Neural cell (in vitro differentiated cells): ENCODE results near the gene STX8. TPM values are rescaled to one million over a fixed set of nuclear protein-coding genes. Genes with fewer than 3 reads are reported as not detected.

ENCODE experiments used
- H2AFZ ChIP-seq: fragments of 200-600, 300-800 bp; sonication (generic), shearing (Covaris generic); 2 replicates; pipeline ENCODE4 v1.6.0; 2014; ENCODE audit warnings: low read depth, mild to moderate bottlenecking, antibody characterized with exemption, low read length, moderate library complexity
- H3F3A ChIP-seq: fragments of 200-600 bp; shearing (Covaris generic); 2 replicates; pipeline ENCODE4 v1.6.1; 2016; ENCODE audit warnings: mild to moderate bottlenecking, moderate library complexity, mixed read lengths, antibody characterized with exemption, low read length; ENCODE audit not compliant: insufficient read depth, poor library complexity, severe bottlenecking
- H3K27ac ChIP-seq: fragments of 200-600, 300-800 bp; sonication (generic), shearing (Covaris generic); 2 replicates; pipeline ENCODE4 v1.5.1; 2014; ENCODE audit warnings: mild to moderate bottlenecking, low read length, moderate library complexity
- H3K27me3 ChIP-seq: fragments of 300-800, 200-600 bp; sonication (generic), shearing (Covaris generic); 2 replicates; pipeline ENCODE4 v1.6.0; 2014; ENCODE audit warnings: mild to moderate bottlenecking, low read depth, low read length, moderate library complexity; ENCODE audit not compliant: insufficient read depth
- H3K36me3 ChIP-seq: fragments of 300-800, 200-600 bp; sonication (generic), shearing (Covaris generic); 2 replicates; pipeline ENCODE4 v1.5.1; 2014; ENCODE audit warnings: mild to moderate bottlenecking, antibody characterized with exemption, low read length, moderate library complexity; ENCODE audit not compliant: insufficient read depth
- H3K4me2 ChIP-seq: fragments of 300-800, 200-600 bp; sonication (generic), shearing (Covaris generic); 2 replicates; pipeline ENCODE4 v1.6.0; 2014; ENCODE audit warnings: mild to moderate bottlenecking, low read length
- H3K4me3 ChIP-seq: fragments of 300-800, 200-600 bp; sonication (generic), shearing (Covaris generic); 2 replicates; pipeline ENCODE4 v1.5.1; 2014; ENCODE audit warnings: mild to moderate bottlenecking, low read length, moderate library complexity
- H3K79me2 ChIP-seq: fragments of 200-600 bp; shearing (Covaris generic); replicated peaks from 2 replicates; pipeline ENCODE4 v1.6.0; 2014; ENCODE audit warnings: mild to moderate bottlenecking, low read length, moderate library complexity; ENCODE audit not compliant: insufficient read depth
- H3K9ac ChIP-seq: fragments of 300-800, 200-600 bp; sonication (generic), shearing (Covaris generic); 2 replicates; pipeline ENCODE4 v1.6.1; 2016; ENCODE audit warnings: mild to moderate bottlenecking, low read length, mixed read lengths
- H3K9me2 ChIP-seq: fragments of 200-600 bp; shearing (Covaris generic); 2 replicates; pipeline ENCODE4 v1.6.1; 2016; ENCODE audit warnings: mild to moderate bottlenecking, low read length, mixed read lengths; ENCODE audit not compliant: insufficient read depth
- H3K9me3 ChIP-seq: fragments of 200-600, 300-800 bp; sonication (generic), shearing (Covaris generic); 2 replicates; pipeline ENCODE4 v1.6.1; 2016; ENCODE audit warnings: mild to moderate bottlenecking, mixed run types, low read length, moderate library complexity, mixed read lengths
- H4K20me1 ChIP-seq: fragments of 200-600 bp; shearing (Covaris generic); 2 replicates; pipeline ENCODE4 v1.6.1; 2016; ENCODE audit warnings: mild to moderate bottlenecking, mixed run types; ENCODE audit not compliant: insufficient read depth
- CTCF ChIP-seq: fragments of 450-650 bp; IDR thresholded peaks from 2 replicates; pipeline ENCODE4 v1.5.1; 2014; ENCODE audit warnings: antibody characterized with exemption, mild to moderate bottlenecking, moderate library complexity; ENCODE audit not compliant: poor library complexity, severe bottlenecking
- EP300 ChIP-seq: fragments of 450-650 bp; conservative IDR thresholded peaks from 2 replicates; pipeline ENCODE4 v1.6.1; 2014; ENCODE audit warnings: antibody characterized with exemption, mild to moderate bottlenecking, moderate library complexity; ENCODE audit not compliant: poor library complexity, severe bottlenecking
- EZH2 ChIP-seq: fragments of 200-600, 300-800 bp; shearing (Covaris generic), sonication (generic); IDR thresholded peaks from 2 replicates; pipeline ENCODE4 v1.6.1; 2014; ENCODE audit warnings: antibody characterized with exemption, low read length, borderline replicate concordance, mild to moderate bottlenecking; ENCODE audit not compliant: insufficient read depth, poor library complexity, severe bottlenecking
- MXI1 ChIP-seq: fragments of 450-650 bp; conservative IDR thresholded peaks from 2 replicates; pipeline ENCODE4 v1.6.1; 2014; ENCODE audit warnings: antibody characterized with exemption, mild to moderate bottlenecking; ENCODE audit not compliant: poor library complexity, severe bottlenecking
- POLR2AphosphoS5 ChIP-seq: IDR thresholded peaks from 2 replicates; pipeline ENCODE4 v1.6.1; 2012
- RAD21 ChIP-seq: fragments of 450-650 bp; conservative IDR thresholded peaks from 2 replicates; pipeline ENCODE4 v1.6.1; 2014; ENCODE audit warnings: antibody characterized with exemption, mild to moderate bottlenecking, moderate library complexity
- REST ChIP-seq: IDR thresholded peaks from 2 replicates; pipeline ENCODE4 v1.6.1; 2012; ENCODE audit warnings: borderline replicate concordance
- SMC3 ChIP-seq: fragments of 450-650 bp; conservative IDR thresholded peaks from 2 replicates; pipeline ENCODE4 v1.6.1; 2014; ENCODE audit warnings: antibody characterized with exemption, mild to moderate bottlenecking, moderate library complexity; ENCODE audit not compliant: poor library complexity
- TAF1 ChIP-seq: IDR thresholded peaks from 2 replicates; pipeline ENCODE4 v1.6.1; 2012; ENCODE audit warnings: low read depth
- polyA plus RNA-seq: library from polyadenylated mRNA; depleted of rRNA; stranded (reverse); fragments of >200 nt; gene quantifications from 2 replicates; pipeline ENCODE4 v1.2.3, GENCODE V29; 2014

Gene STX8
- polyA plus RNA-seq, 1 donor from 2014 or later = 100 TPM

- Histone ChIP-seq H3K9ac (no peak overlapping the region), H3K4me2 (no peak overlapping the region), H4K20me1 (no peaks in the 10 kb centered on the region), H3K27ac (no peak overlapping the region), H3K36me3 (no peaks in the 10 kb centered on the region), H3K4me3 (no peak overlapping the region), H3K27me3 (no peaks in the 10 kb centered on the region), H3K79me2 (no peaks in the 10 kb centered on the region), H3K9me3 (no peaks in the 10 kb centered on the region), H3F3A (no peaks in the 10 kb centered on the region), H3K9me2 (no peaks in the 10 kb centered on the region), H2AFZ (no peak overlapping the region)
- no peak for TF ChIP-seq EP300
- no peak for TF ChIP-seq MXI1
- TF ChIP-seq POLR2AphosphoS5 = no peak
- TF ChIP-seq RAD21 = no peak
- TF ChIP-seq REST = no peak
- no peak for TF ChIP-seq EZH2
- TF ChIP-seq SMC3 = no peak
- TF ChIP-seq TAF1 = no peak
- no peak for TF ChIP-seq CTCF
These were observed 291.7 kb downstream of the STX8 start for GRCh38 chr17:9283909-9284308.

DNA sequence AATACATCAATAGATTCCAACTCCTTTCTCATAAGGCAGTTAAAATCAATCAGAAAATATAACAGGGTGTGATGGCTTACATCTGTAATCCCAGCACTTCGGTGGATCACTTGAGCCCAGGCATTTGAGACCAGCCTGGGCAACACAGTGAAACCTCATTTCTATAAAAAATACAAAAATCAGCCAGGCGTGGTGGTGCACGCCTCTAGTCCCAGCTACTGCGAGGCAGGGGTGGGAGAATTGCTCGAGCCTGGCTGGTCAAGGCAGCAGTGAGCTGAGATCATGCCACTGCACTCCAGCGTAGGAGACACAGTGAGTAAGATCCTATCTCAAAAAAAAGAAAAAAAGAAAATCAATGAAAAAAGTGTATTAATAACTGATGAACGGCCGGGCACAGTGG lies 295.7 kb downstream of the STX8 start:
- no peaks in the 10 kb centered on the region for H3K79me2 ChIP-seq

More for the DNA sequence above, 295.7 kb downstream of the STX8 start:
- H3K9ac ChIP-seq = no peak overlapping the region
- no peaks in the 10 kb centered on the region for H3K9me2 ChIP-seq
- no peak for TF ChIP-seq EP300
- no peak for TF ChIP-seq MXI1
- no peak for TF ChIP-seq POLR2AphosphoS5
- TF ChIP-seq TAF1 = no peak
- TF ChIP-seq SMC3 = no peak
- no peak for TF ChIP-seq RAD21
- TF ChIP-seq REST = no peak
- TF ChIP-seq EZH2 = no peak
- TF ChIP-seq CTCF = no peak
- no peak overlapping the region for H3K4me3 ChIP-seq
- H2AFZ ChIP-seq = no peak overlapping the region
- no peak overlapping the region for H3K27ac ChIP-seq
- H3K9me3 ChIP-seq = no peaks in the 10 kb centered on the region
- no peaks in the 10 kb centered on the region for H3F3A ChIP-seq
- no peaks in the 10 kb centered on the region for H3K36me3 ChIP-seq
- no peaks in the 10 kb centered on the region for H4K20me1 ChIP-seq
- H3K4me2 ChIP-seq = no peak overlapping the region
- no peaks in the 10 kb centered on the region for H3K27me3 ChIP-seq
